Fibroblast of the conjunctiva (primary cell): ENCODE measurements around the gene HTR3D.
"Not testable (repeated sequence)": the region's sequence is repeated elsewhere in the genome, so short reads cannot be mapped to it uniquely, and the experiment has no call there.

Source experiments
- DNase-seq: peaks from one replicate; pipeline ENCODE4 v3.0.0-alpha.2; 2010; ENCODE audit warnings: low read depth

Gene HTR3D

GRCh38 chr3:184068344-184068743, 36.8 kb downstream of the HTR3D start:
- no peak for DNase-seq

DNA sequence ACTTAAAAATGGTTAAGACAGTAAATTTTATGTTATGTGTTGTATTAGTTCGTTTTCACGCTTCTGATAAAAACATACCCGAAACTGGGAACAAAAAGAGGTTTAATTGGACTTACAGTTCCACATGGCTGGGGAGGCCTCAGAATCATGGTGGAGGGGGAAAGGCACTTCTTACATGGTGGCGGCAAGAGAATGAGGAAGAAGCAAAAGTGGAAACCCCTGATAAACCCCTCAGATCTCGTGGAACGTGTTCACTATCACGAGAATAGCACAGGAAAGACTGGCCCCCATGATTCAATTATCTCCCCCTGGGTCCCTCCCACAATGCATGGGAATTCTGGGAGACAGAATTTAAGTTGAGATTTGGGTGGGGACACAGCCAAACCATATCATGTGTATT, 39.6 kb downstream of the HTR3D start:
- not testable (repeated sequence) for DNase-seq

DNA sequence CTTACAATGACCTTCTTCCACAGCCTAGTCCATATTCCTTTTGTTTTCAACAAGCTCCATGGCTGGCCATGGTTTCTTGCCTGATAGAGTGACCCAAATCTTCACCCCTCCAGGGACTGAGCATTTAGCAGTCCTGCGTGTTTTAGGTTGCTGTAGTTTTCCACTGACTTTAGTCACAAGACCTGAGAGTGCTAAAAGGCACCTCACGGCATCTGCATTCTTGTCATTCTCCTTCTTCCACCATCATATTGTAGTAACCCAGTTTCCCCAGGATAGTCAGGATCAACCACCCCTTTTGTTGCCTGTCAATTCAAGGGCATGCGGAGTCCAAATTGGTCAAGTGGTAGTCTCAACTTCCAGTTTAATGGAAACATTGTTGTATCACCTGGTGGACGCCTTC, 42.1 kb downstream of the HTR3D start:
- DNase-seq: no peak

DNA sequence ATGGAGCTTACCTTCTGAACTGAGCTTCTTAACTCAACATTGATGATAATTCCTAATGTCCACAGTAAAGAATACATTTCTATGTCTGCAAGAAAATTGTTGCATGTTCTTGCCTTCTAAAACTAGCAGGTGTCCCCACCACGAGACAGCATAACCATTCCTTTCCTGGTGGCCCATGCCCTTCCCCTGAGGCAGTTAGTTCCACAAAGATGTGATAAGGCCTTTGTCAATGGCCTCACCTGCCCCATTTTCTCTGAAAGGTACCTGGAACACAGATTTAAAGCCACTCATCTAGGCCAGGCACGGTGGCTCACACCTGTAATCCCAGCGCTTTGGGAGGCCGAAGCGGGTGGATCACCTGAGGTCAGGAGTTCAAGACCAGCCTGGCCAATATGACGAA, 44.4 kb downstream of the HTR3D start:
- no peak for DNase-seq

DNA sequence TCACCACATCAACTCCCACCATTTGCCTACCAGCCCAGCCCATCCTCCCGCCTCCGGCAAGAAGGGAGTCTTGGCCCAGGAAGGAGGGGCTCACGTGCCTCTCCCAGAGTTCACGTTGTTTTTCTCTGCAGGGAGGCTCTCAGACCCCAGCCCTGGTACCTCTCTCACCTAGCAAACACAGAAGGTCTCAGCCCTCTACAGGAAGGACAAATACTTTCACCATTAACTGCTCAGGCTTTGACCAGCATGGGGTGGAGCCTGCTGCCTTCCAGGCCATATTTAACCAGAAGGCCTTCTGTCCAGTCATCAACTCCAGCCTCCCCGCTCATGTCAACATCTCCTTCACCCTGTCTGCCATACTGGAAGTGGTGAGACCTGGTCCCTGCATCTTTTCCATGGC, 46.3 kb downstream of the HTR3D start:
- DNase-seq: no peak

DNA sequence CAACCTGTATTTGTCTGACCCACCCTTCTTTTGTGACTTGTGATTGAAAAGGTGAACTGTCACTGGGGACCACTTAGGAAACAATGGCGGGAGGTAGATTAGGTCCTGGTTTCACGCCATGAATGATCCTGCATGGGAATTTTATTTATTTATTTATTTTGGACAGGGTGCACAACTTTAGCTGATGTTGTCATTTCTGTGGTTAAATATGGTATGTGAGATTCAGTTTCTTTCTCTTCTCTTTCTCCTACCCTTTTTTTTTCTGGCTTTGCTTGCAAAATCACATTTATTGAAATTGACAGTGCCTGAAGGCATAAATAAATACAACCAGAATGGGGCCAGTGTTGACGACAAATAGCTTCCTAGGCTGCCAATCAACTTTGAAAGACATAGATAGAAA, 47.3 kb downstream of the HTR3D start:
- peak; percentile 1 for DNase-seq

DNA sequence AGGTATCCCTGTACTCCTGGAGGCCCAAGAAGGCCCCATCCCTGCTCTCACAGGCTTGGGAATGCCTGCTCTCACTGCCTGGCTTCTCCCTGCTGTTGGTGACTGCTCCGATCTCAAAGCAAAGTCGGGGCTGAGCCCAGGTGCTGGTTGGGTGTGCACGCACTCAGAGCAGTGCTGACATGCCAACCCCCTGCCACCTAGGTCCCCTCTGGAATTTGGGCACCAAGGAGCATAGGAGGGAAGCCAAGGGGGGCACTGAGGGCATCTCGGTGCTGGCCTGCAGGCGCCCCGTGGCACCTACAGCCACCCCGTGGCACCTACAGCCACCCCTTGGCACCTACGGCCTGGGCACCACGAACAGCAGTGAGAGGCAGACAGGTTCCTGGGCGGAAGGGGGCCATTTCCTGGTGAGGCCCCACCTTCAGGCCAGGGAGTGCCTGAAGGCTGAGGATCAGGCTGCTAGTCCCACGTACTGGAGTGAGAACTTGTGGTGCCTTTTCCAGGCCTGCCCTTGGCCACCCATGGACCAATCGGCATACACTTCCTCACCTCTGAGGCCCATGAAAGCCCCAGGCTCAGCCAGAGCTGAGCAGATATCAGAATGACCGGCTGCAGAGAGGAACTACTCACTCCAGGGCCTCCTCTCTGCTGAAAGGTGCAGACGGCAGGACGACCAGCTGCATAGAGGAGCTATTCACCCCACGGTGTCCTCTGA, 49.7 kb downstream of the HTR3D start:
- DNase-seq: no peak

DNA sequence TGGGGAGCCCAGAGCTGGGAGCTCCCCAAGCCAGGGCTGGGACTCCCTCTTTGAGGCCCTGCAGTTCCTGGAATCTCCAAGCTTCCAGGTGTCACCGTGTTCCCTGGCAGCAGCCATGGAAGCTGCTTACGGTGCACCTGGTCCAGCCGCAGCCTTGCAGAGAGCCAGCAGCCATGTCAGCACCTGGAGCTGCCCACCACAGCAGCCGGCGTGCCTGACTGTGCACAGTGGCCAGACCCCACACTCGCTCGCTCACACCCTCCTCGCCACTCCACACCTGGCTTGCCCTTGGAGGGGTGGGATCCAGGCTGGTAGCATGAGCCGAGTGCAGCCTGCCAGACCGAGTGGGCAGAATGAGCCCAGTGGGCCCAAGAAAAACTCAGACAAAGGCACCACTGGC, 50.5 kb downstream of the HTR3D start:
- DNase-seq: no peak

DNA sequence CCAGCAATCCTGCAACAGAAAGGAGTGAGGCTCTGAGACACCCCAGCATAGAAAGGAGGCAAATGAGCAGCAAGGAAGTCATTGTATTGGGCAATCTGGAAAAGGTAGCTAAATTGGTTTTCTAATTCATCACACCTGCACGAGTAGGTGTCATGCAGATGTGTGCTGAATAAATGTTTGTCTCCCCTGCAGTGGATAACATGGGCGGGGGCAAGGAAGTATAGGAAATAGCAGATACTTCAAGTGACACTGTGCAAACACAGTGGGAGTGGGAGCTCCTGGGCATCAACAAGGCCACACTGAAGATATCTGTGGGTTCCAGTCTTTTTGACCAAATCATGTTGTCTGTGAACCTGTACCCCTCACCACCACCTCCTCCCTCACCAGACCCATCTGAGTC, 50.9 kb downstream of the HTR3D start:
- no peak for DNase-seq

DNA sequence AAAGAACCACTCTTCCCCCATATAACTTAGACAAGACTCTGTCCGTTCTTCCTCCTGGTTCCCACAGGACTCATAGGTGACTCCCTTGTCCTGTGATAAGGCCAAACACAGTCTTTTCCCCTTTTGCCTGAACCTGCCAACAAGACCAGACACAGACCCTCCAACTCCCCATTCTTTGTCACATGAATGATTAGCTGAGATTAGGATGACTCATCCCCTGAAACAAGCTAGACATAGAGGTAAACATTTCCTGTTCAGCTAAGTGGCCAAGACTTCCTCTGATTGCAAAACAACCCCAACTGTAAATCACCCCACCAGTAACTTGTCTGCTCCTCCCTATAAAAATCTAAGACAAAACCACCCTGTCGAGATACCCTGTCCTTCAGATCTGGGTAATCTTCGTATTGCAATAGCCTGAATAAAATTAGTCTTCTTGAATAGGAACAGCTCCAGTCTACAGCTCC, 53.9 kb downstream of the HTR3D start:
- no peak for DNase-seq
